ENCODE data around the gene SLC29A1.
"Not testable (repeated sequence)": the region's sequence is repeated elsewhere in the genome, so short reads cannot be mapped to it uniquely, and the experiment has no call there.

The SLC29A1 gene

DNA sequence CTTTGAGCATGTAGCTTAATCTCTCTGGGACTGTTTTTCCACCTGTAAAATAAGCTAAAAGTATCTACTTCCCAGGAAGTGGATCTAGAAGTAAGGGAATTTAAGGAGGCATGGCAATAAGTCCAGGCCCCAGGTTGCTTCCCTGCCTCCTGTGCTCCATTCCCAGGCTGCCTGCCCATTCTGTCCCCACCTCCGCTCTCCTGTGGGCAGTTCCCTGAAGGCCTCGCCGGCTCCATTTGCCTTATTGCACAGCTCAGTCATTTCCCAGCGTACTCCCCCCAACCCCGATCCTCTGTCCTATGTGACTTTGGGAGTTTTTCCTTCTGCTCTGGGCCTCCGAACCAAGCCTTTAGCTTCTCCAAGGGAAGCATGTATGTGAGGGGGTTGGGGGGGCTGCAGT lies 4.6 kb downstream of the SLC29A1 start:
- Histone ChIP-seq H3K36me3 (ENCODE audit: low read depth) (peaks cover 29% of the 10 kb centered on the region), H3K9me3 (ENCODE audit: severe bottlenecking) (no peaks in the 10 kb centered on the region), H3K4me1 (ENCODE audit: insufficient read depth, poor library complexity, severe bottlenecking) (peaks cover 9% of the 10 kb centered on the region), H3K27me3 (ENCODE audit: insufficient read depth, poor library complexity, severe bottlenecking) (no peaks in the 10 kb centered on the region), H3K4me3 (ENCODE audit: severe bottlenecking) (no peak overlapping the region), H3K27ac (ENCODE audit: poor library complexity, severe bottlenecking) (no peak overlapping the region)
- ATAC-seq (ENCODE audit: low read depth) = no peak
- DNase-seq (ENCODE audit: low spot score) = no peak
- TF ChIP-seq, protein P1, sequence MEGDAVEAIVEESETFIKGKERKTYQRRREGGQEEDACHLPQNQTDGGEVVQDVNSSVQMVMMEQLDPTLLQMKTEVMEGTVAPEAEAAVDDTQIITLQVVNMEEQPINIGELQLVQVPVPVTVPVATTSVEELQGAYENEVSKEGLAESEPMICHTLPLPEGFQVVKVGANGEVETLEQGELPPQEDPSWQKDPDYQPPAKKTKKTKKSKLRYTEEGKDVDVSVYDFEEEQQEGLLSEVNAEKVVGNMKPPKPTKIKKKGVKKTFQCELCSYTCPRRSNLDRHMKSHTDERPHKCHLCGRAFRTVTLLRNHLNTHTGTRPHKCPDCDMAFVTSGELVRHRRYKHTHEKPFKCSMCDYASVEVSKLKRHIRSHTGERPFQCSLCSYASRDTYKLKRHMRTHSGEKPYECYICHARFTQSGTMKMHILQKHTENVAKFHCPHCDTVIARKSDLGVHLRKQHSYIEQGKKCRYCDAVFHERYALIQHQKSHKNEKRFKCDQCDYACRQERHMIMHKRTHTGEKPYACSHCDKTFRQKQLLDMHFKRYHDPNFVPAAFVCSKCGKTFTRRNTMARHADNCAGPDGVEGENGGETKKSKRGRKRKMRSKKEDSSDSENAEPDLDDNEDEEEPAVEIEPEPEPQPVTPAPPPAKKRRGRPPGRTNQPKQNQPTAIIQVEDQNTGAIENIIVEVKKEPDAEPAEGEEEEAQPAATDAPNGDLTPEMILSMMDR (IDR thresholded peaks at IDR 0.05; ENCODE audit: poor library complexity, severe bottlenecking) = no peak

DNA sequence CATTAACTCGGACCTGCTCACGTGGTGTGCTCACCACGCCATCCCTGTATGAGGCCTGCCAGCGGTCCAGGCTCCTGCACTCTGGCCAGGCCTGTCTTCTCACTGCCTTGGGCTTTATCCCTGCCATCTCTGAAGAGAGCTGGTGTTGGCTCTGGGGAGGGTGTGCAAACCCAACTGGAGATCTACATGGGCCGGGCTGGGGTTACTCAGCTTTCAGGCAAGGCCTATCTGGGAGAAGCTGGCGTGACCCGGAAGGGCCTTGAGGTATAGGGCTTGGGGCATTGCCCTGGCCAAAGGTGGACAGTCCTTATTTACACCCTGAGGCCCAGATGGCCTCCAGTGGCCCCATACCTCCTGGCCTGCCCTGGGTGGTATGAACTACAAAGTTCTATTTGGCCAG lies 5.0 kb downstream of the SLC29A1 start:
- ATAC-seq (ENCODE audit: low read depth) (no peak), DNase-seq (ENCODE audit: low spot score) (no peak)
- Histone ChIP-seq H3K4me3 (ENCODE audit: severe bottlenecking) (no peak overlapping the region), H3K4me1 (ENCODE audit: insufficient read depth, poor library complexity, severe bottlenecking) (peaks cover 9% of the 10 kb centered on the region), H3K27ac (ENCODE audit: poor library complexity, severe bottlenecking) (no peak overlapping the region), H3K27me3 (ENCODE audit: insufficient read depth, poor library complexity, severe bottlenecking) (no peaks in the 10 kb centered on the region), H3K9me3 (ENCODE audit: severe bottlenecking) (no peaks in the 10 kb centered on the region), H3K36me3 (ENCODE audit: low read depth) (peaks cover 29% of the 10 kb centered on the region)
- TF ChIP-seq, protein P1 (IDR thresholded peaks at IDR 0.05; ENCODE audit: poor library complexity, severe bottlenecking) = no peak

DNA sequence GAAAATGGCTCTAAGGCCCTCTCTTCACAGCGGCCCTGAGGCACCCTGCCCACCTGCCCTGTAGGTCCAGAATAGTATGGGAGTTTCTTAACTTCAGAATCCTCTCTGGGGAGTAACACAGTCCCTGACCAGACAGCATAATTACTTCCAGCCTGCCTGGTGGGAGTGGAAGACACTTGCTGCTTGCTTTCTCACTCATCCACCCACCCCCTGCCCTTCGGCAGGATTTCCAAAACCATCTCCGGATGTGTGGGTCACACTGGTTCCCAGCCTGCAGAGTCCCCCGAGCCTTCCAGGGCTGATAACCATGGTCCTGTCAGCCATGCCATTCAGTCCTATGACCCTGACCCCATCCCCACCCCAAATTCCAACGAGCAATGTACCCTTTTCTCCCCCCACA lies 5.4 kb downstream of the SLC29A1 start:
- no peaks in the 10 kb centered on the region for H3K9me3 ChIP-seq (ENCODE audit: severe bottlenecking)
- TF ChIP-seq, protein P1 (IDR thresholded peaks at IDR 0.05; ENCODE audit: poor library complexity, severe bottlenecking) = no peak
- H3K27ac ChIP-seq (ENCODE audit: poor library complexity, severe bottlenecking) = no peak overlapping the region
- H3K36me3 ChIP-seq (ENCODE audit: low read depth) = peaks cover 29% of the 10 kb centered on the region
- DNase-seq (ENCODE audit: low spot score) = no peak
- H3K27me3 ChIP-seq (ENCODE audit: insufficient read depth, poor library complexity, severe bottlenecking) = no peaks in the 10 kb centered on the region
- no peak overlapping the region for H3K4me3 ChIP-seq (ENCODE audit: severe bottlenecking)
- ATAC-seq (ENCODE audit: low read depth) = no peak
- H3K4me1 ChIP-seq (ENCODE audit: insufficient read depth, poor library complexity, severe bottlenecking) = peaks cover 9% of the 10 kb centered on the region

DNA sequence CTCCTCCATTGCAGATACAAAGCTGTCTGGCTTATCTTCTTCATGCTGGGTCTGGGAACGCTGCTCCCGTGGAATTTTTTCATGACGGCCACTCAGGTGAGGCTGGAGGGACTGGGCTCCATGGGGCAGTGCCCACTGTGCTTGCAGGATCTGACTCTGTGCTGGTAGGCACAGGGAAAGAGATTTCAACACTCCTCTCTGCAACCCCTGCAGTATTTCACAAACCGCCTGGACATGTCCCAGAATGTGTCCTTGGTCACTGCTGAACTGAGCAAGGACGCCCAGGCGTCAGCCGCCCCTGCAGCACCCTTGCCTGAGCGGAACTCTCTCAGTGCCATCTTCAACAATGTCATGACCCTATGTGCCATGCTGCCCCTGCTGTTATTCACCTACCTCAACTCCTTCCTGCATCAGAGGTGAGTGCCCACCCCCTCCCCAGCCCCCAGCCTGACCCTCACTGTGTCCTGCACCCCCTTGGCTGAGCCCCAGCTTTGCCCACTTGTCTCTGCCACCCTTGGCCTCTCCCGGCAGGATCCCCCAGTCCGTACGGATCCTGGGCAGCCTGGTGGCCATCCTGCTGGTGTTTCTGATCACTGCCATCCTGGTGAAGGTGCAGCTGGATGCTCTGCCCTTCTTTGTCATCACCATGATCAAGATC lies 6.1 kb downstream of the SLC29A1 start:
- Histone ChIP-seq H3K4me1 (ENCODE audit: insufficient read depth, poor library complexity, severe bottlenecking) (peaks cover 6% of the 10 kb centered on the region), H3K36me3 (ENCODE audit: low read depth) (peaks cover 29% of the 10 kb centered on the region), H3K4me3 (ENCODE audit: severe bottlenecking) (no peak overlapping the region), H3K27ac (ENCODE audit: poor library complexity, severe bottlenecking) (no peak overlapping the region), H3K27me3 (ENCODE audit: insufficient read depth, poor library complexity, severe bottlenecking) (no peaks in the 10 kb centered on the region), H3K9me3 (ENCODE audit: severe bottlenecking) (no peaks in the 10 kb centered on the region)
- TF ChIP-seq, protein P1 (IDR thresholded peaks at IDR 0.05; ENCODE audit: poor library complexity, severe bottlenecking) = no peak
- no peak for ATAC-seq (ENCODE audit: low read depth)
- DNase-seq (ENCODE audit: low spot score) = no peak

DNA sequence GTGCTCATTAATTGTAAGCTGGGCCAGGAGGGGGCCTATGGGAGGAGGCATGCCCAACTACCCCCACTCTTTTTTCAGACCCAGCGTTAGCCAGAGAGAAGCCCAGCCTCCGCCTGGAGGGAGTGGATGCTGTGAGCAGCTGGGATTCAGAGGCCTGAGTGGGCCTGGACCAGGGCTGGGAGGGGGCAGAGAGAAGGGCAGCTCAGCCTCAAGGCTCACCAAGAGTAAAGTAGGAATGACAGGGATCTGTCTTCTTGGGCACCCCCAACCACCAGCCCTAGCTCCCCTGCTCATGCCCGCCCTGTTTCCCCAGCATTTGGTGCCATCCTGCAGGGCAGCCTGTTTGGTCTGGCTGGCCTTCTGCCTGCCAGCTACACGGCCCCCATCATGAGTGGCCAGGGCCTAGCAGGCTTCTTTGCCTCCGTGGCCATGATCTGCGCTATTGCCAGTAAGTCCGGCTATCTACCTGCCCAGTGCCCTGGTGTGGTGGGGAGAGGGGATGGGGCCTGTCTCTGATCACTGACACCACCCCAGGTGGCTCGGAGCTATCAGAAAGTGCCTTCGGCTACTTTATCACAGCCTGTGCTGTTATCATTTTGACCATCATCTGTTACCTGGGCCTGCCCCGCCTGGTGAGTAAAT lies 6.8 kb downstream of the SLC29A1 start:
- ATAC-seq (ENCODE audit: low read depth) (no peak), DNase-seq (ENCODE audit: low spot score) (no peak)
- Histone ChIP-seq H3K27me3 (ENCODE audit: insufficient read depth, poor library complexity, severe bottlenecking) (no peaks in the 10 kb centered on the region), H3K9me3 (ENCODE audit: severe bottlenecking) (no peaks in the 10 kb centered on the region), H3K4me1 (ENCODE audit: insufficient read depth, poor library complexity, severe bottlenecking) (no peaks in the 10 kb centered on the region), H3K4me3 (ENCODE audit: severe bottlenecking) (no peak overlapping the region), H3K27ac (ENCODE audit: poor library complexity, severe bottlenecking) (no peak overlapping the region), H3K36me3 (ENCODE audit: low read depth) (peaks cover 30% of the 10 kb centered on the region)
- TF ChIP-seq, protein P1 (IDR thresholded peaks at IDR 0.05; ENCODE audit: poor library complexity, severe bottlenecking) = no peak

DNA sequence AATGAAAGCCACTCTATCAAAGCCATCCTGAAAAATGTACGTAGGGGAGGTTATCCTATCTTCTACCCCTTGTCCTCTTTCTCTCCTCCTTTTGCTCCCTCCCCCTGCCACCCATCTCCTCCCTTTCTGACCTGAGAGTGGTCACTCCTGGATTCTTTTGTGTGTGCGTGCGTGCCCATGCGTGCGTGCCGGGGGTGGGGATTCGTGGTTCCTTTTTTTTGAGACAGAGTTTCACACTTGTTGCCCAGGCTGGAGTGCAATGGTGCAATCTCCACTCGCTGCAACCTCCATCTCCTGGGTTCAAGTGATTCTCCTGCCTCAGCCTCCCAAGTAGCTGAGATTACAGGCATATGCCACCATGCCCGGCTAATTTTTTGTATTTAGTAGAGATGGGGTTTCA lies 8.0 kb downstream of the SLC29A1 start:
- ATAC-seq (ENCODE audit: low read depth); H3K27me3 ChIP-seq (ENCODE audit: insufficient read depth, poor library complexity, severe bottlenecking); H3K9me3 ChIP-seq (ENCODE audit: severe bottlenecking); H3K4me1 ChIP-seq (ENCODE audit: insufficient read depth, poor library complexity, severe bottlenecking); H3K27ac ChIP-seq (ENCODE audit: poor library complexity, severe bottlenecking); H3K4me3 ChIP-seq (ENCODE audit: severe bottlenecking); DNase-seq (ENCODE audit: low spot score): not testable (repeated sequence)
- peaks cover 36% of the 10 kb centered on the region for H3K36me3 ChIP-seq (ENCODE audit: low read depth)
